DND-41 (cell line): Measurements from ENCODE around the gene CDH20.

Experiments
- CTCF ChIP-seq: IDR thresholded peaks from 2 replicates; pipeline ENCODE4 v1.5.1; 2012; ENCODE audit warnings: borderline replicate concordance, low read length, moderate library complexity, mild to moderate bottlenecking; ENCODE audit not compliant: poor library complexity, severe bottlenecking; ENCODE audit errors: extremely low read depth
- EZH2 ChIP-seq: IDR thresholded peaks from 3 replicates; pipeline ENCODE4 v1.6.1; 2012; ENCODE audit warnings: borderline replicate concordance, low read depth, mild to moderate bottlenecking, moderate library complexity, low read length, inconsistent platforms; ENCODE audit not compliant: severe bottlenecking

GRCh38 chr18:61466736-61467135, 133.5 kb downstream of the CDH20 start:
- no peak for TF ChIP-seq CTCF
- no peak for TF ChIP-seq EZH2
